B cell (primary cell): ENCODE measurements around the gene FAM184B. TPM values are rescaled to one million over a fixed set of nuclear protein-coding genes. Genes with fewer than 3 reads are reported as not detected.

ENCODE experiments used
- ATAC-seq: fragments of 200-7000 bp; cut with Tn5 transposase; one replicate; pipeline ENCODE4 v1.10.0; 2021; ENCODE audit warnings: low read depth, mild to moderate bottlenecking, moderate number of reproducible peaks, moderate library complexity
- CTCF ChIA-PET: fragments of 350-600 bp; sonication (Branson Sonifier 250); formaldehyde crosslinking; loops from one replicate; lab custom pipeline; 2021; ENCODE audit warnings: antibody characterized with exemption, inconsistent platforms; lab: Charles Lee
- POLR2A ChIA-PET: fragments of 350-600 bp; sonication (Branson Sonifier 250); formaldehyde crosslinking; loops from one replicate; lab custom pipeline; 2021; ENCODE audit warnings: antibody characterized with exemption; lab: Charles Lee
- DNase-seq: peaks from one replicate; pipeline ENCODE4 v3.0.0; 2013
- H2AFZ ChIP-seq: 2 replicates; pipeline ENCODE4 v1.6.1; 2012; ENCODE audit warnings: mild to moderate bottlenecking, low read depth, low read length; ENCODE audit not compliant: insufficient read depth, poor library complexity, severe bottlenecking
- H3K27ac ChIP-seq, 2 donors: 1 replicate in 1 of 2; 2 replicates in 1 of 2; pipeline ENCODE4 v1.5.1; 2012 to 2013; ENCODE audit warnings: low read length in 2 of 2, mild to moderate bottlenecking in 2 of 2, moderate library complexity in 1 of 2
- H3K27me3 ChIP-seq, 4 experiments: fragments of 200-600 bp in 1 of 4; sonication (generic) in 1 of 4; replicated peaks in 1 of 4; 1 replicate in 2 of 4; 2 replicates in 2 of 4; pipeline versions ENCODE4 v1.6.1 to v1.7.0; 2013 to 2016; ENCODE audit warnings: low read length in 3 of 4, mild to moderate bottlenecking in 2 of 4, mixed read lengths in 1 of 4, moderate library complexity in 1 of 4; ENCODE audit not compliant: insufficient read depth in 4 of 4, control insufficient read depth in 3 of 4; ENCODE audit errors: control extremely low read depth in 1 of 4
- H3K36me3 ChIP-seq, 2 experiments: replicated peaks in 1 of 2; 1 replicate in 1 of 2; 2 replicates in 1 of 2; pipeline versions ENCODE4 v1.6.1 to v1.7.1; 2013; ENCODE audit warnings: low read length in 1 of 2; ENCODE audit not compliant: insufficient read depth in 2 of 2, control insufficient read depth in 1 of 2; ENCODE audit errors: control extremely low read depth in 1 of 2, extremely low read depth in 1 of 2
- H3K4me1 ChIP-seq, 2 donors: fragments of 200-600 bp in 1 of 2; sonication (generic) in 1 of 2; 1 replicate in 1 of 2; 2 replicates in 1 of 2; pipeline versions ENCODE4 v1.5.1 to v1.6.1; 2013 to 2017; ENCODE audit warnings: low read length in 2 of 2; ENCODE audit not compliant: control insufficient read depth in 2 of 2, insufficient read depth in 2 of 2
- H3K4me2 ChIP-seq: replicated peaks from 2 replicates; pipeline ENCODE3; 2012; ENCODE audit warnings: mild to moderate bottlenecking, low read depth, low read length; ENCODE audit not compliant: poor library complexity, severe bottlenecking
- H3K4me3 ChIP-seq, 5 experiments: fragments of 200-600 bp in 1 of 5; sonication (generic) in 1 of 5; 1 replicate in 3 of 5; 2 replicates in 2 of 5; pipeline versions ENCODE4 v1.5.1 to v1.7.0; 2011 to 2016; ENCODE audit warnings: low read length in 4 of 5, mild to moderate bottlenecking in 4 of 5, low read depth in 2 of 5, control low read depth in 1 of 5, moderate library complexity in 1 of 5; ENCODE audit not compliant: insufficient read depth in 1 of 5; ENCODE audit errors: control extremely low read depth in 1 of 5, extremely low read depth in 1 of 5
- H3K79me2 ChIP-seq: fragments of 200-600 bp; sonication (generic); one replicate; pipeline ENCODE4 v1.6.0; 2016; ENCODE audit warnings: low read length; ENCODE audit not compliant: control insufficient read depth, insufficient read depth
- H3K9ac ChIP-seq: fragments of 200-600 bp; sonication (generic); 2 replicates; pipeline ENCODE4 v1.6.1; 2017; ENCODE audit warnings: mild to moderate bottlenecking, low read length, moderate library complexity
- H3K9me3 ChIP-seq, 3 donors: one replicate each; pipeline versions ENCODE4 v1.6.1 to v1.7.1; 2013; ENCODE audit warnings: low read length in 2 of 3; ENCODE audit not compliant: control insufficient read depth in 2 of 3, insufficient read depth in 1 of 3; ENCODE audit errors: control extremely low read depth in 1 of 3
- H4K20me1 ChIP-seq: 2 replicates; pipeline ENCODE4 v1.6.0; 2012; ENCODE audit warnings: mild to moderate bottlenecking, low read length; ENCODE audit not compliant: insufficient read depth, control insufficient read depth, poor library complexity, severe bottlenecking
- H3K27ac Mint-ChIP-seq: one replicate; pipeline ENCODE4 v1.8.0; 2021; ENCODE audit warnings: mixed read lengths
- H3K27me3 Mint-ChIP-seq: one replicate; pipeline ENCODE4 v1.8.0; 2021; ENCODE audit warnings: mixed read lengths
- H3K4me1 Mint-ChIP-seq: one replicate; pipeline ENCODE4 v1.8.0; 2021; ENCODE audit warnings: mixed read lengths
- H3K4me3 Mint-ChIP-seq: one replicate; pipeline ENCODE4 v1.8.0; 2021; ENCODE audit warnings: mixed read lengths
- H3K9me3 Mint-ChIP-seq: one replicate; pipeline ENCODE4 v1.8.0; 2022; ENCODE audit warnings: mixed read lengths; ENCODE audit not compliant: insufficient read depth
- CTCF ChIP-seq: fragments of 200-600 bp; IDR thresholded peaks from one replicate; pipeline ENCODE4 v1.8.0; 2022; ENCODE audit warnings: antibody characterized with exemption, mild to moderate bottlenecking
- EZH2 ChIP-seq: IDR thresholded peaks from 2 replicates; pipeline ENCODE4 v1.6.1; 2012; ENCODE audit warnings: borderline replicate concordance, low read depth, mild to moderate bottlenecking, moderate library complexity, low read length; ENCODE audit not compliant: insufficient read depth, poor library complexity, severe bottlenecking
- WGBS: methylation state at CpG from one replicate; pipeline ENCODE4 v1.1.5; 2013; ENCODE audit warnings: missing lambda C conversion rate; ENCODE audit not compliant: insufficient coverage; 5-methylcytosine and 5-hydroxymethylcytosine counted together
- intact Hi-C: fragments of 100-400 bp; cut with micrococcal nuclease; formaldehyde crosslinking; loops from one replicate; pipeline ENCODE4 v1.10.0; 2022
- polyA plus RNA-seq: library from polyadenylated mRNA; depleted of rRNA; stranded (reverse); fragments of >200 nt; gene quantifications from 2 replicates; pipeline ENCODE4 v1.2.3, GENCODE V29; 2012
- total RNA-seq, 2 donors: library from RNA; stranded (reverse); fragments of 120-200 nt in 1 of 2; gene quantifications; 1 replicate in 1 of 2; 2 replicates in 1 of 2; pipeline versions ENCODE4 v1.2.3 to v1.2.4, GENCODE V29; 2013 to 2022

FAM184B gene
- total and polyA plus RNA-seq, 2 donors (not counting 1 experiment from before 2014, with no cell fraction given): not detected

GRCh38 chr4:17761062-17761461 is 20.4 kb downstream of the FAM184B start:
- H3K79me2 ChIP-seq: no peaks in the 10 kb centered on the region
- H3K27ac ChIP-seq: no peak overlapping the region
- intact Hi-C loops: no loop called here
- H3K4me3 ChIP-seq: no peak overlapping the region
- no peaks in the 10 kb centered on the region for H3K4me1 Mint-ChIP-seq
- ChIA-PET POLR2A (no interaction called here), CTCF (no interaction called here)
- no peak for TF ChIP-seq CTCF
- no peak for TF ChIP-seq EZH2
- H3K9me3 ChIP-seq: peaks cover 0 to 3% (median 0%) of the 10 kb centered on the region in 3 donors
- no peaks in the 10 kb centered on the region for H3K9me3 Mint-ChIP-seq
- H3K36me3 ChIP-seq: no peaks in the 10 kb centered on the region
- H3K9ac ChIP-seq: no peak overlapping the region
- H2AFZ ChIP-seq: no peak overlapping the region
- DNase-seq: no peak
- no peak overlapping the region for H3K4me3 Mint-ChIP-seq
- H3K4me2 ChIP-seq: no peak overlapping the region
- WGBS: 75% methylated on average over 1 of the region's 1 CpG
- peaks cover 11% of the 10 kb centered on the region for H3K27me3 Mint-ChIP-seq
- no peaks in the 10 kb centered on the region for H3K27me3 ChIP-seq
- no peaks in the 10 kb centered on the region for H3K4me1 ChIP-seq
- no peak for ATAC-seq
- H4K20me1 ChIP-seq: no peaks in the 10 kb centered on the region
- H3K27ac Mint-ChIP-seq: no peak overlapping the region

- 87% methylated on average over 6 of the region's 6 CpGs for WGBS
- Histone ChIP-seq H3K4me1 (no peaks in the 10 kb centered on the region), H3K79me2 (no peaks in the 10 kb centered on the region), H2AFZ (no peak overlapping the region), H3K4me3 (no peak overlapping the region), H3K9ac (no peak overlapping the region), H3K27ac (no peak overlapping the region), H3K27me3 (no peaks in the 10 kb centered on the region), H4K20me1 (no peaks in the 10 kb centered on the region), H3K4me2 (no peak overlapping the region), H3K36me3 (no peaks in the 10 kb centered on the region), H3K9me3 (peaks cover 0 to 3% (median 0%) of the 10 kb centered on the region in 3 donors)
- H3K4me3 Mint-ChIP-seq: no peak overlapping the region
- H3K4me1 Mint-ChIP-seq: no peaks in the 10 kb centered on the region
- CTCF ChIA-PET: no interaction called here
- DNase-seq (no peak), ATAC-seq (no peak)
- no peak for TF ChIP-seq EZH2
- TF ChIP-seq CTCF: no peak
- H3K9me3 Mint-ChIP-seq: no peaks in the 10 kb centered on the region
- peaks cover 11% of the 10 kb centered on the region for H3K27me3 Mint-ChIP-seq
- intact Hi-C loops: no loop called here
- H3K27ac Mint-ChIP-seq: no peak overlapping the region
- POLR2A ChIA-PET: no interaction called here
These were observed 20.8 kb downstream of the FAM184B start for GRCh38 chr4:17760626-17761025.
